Adrenal gland (tissue), 12 donors: ENCODE data around the gene MARK1. TPM values are rescaled to one million over a fixed set of nuclear protein-coding genes. Genes with fewer than 3 reads are reported as not detected.

Experiments used
- DNase-seq, 7 donors: peaks; one replicate each; pipeline ENCODE4 v3.0.0-alpha.2; 2019 to 2020
- H3K27ac ChIP-seq, 5 donors: fragments of 200-600 bp; sonication (generic) in 4 of 5; 1 replicate in 3 of 5; 2 replicates in 2 of 5; pipeline versions ENCODE4 v1.5.1 to v1.8.0; 2016 to 2020; ENCODE audit warnings: mild to moderate bottlenecking in 1 of 5
- H3K27me3 ChIP-seq: fragments of 200-600 bp; 2 replicates; pipeline ENCODE4 v1.8.0; 2021
- H3K36me3 ChIP-seq, 2 donors: fragments of 200-600 bp; replicated peaks in 1 of 2; 1 replicate in 1 of 2; 2 replicates in 1 of 2; pipeline versions ENCODE4 v1.5.1 to v1.8.0; 2018 to 2022
- H3K4me1 ChIP-seq, 2 donors: fragments of 200-600 bp; replicated peaks in 1 of 2; 1 replicate in 1 of 2; 2 replicates in 1 of 2; pipeline versions ENCODE4 v1.5.1 to v1.8.0; 2018 to 2021
- H3K4me3 ChIP-seq, 4 donors: fragments of 200-600 bp; sonication (generic) in 3 of 4; one replicate each; pipeline ENCODE4 v1.5.1; 2016 to 2018
- H3K9me3 ChIP-seq, 3 donors: fragments of 200-600 bp; sonication (generic) in 1 of 3; replicated peaks in 1 of 3; 1 replicate in 2 of 3; 2 replicates in 1 of 3; pipeline versions ENCODE4 v1.5.1 to v1.8.0; 2016 to 2021
- POLR2A ChIP-seq, 2 donors: fragments of 450-650 bp; IDR thresholded peaks; one replicate each; pipeline ENCODE4 v1.6.1; 2017; ENCODE audit warnings: antibody characterized with exemption in 2 of 2, mild to moderate bottlenecking in 2 of 2, moderate library complexity in 1 of 2
- WGBS, 4 donors: extraction: QIAGEN DNeasy Blood & Tissue Kit in 2 of 4; methylation state at CpG; one replicate each; pipeline versions ENCODE4 v1.1.5 to v1.1.7; 2013 to 2017; 5-methylcytosine and 5-hydroxymethylcytosine counted together
- intact Hi-C, 2 donors: fragments of 100-400 bp; cut with DNase I; formaldehyde crosslinking; loops; one replicate each; pipeline versions ENCODE4 v1.14.1 to v1.15.0; 2022 to 2023
- polyA plus RNA-seq, 3 donors: library from polyadenylated mRNA; stranded (reverse); fragments of 200-250 nt in 2 of 3; fragments of 350-450 nt in 1 of 3; fragmentation: Illumina TruSeq in 1 of 3; extraction: RNeasy Lipid Tissue Mini Kit (QIAGEN cat#74804) in 1 of 3; gene quantifications; one replicate each; pipeline ENCODE4 v1.2.3, GENCODE V29; 2013 to 2014
- total RNA-seq, 9 donors: library from RNA; depleted of rRNA in 4 of 9; stranded (reverse); fragments of >200 nt in 4 of 9; fragments of 120-200 nt in 1 of 9; fragmentation: NEBNext Ultra II Directional in 1 of 9; extraction: Animal tissue kit (Norgen Biotek cat#: 25700) in 1 of 9; gene quantifications; one replicate each; pipeline versions ENCODE4 v1.1.0 to v1.2.4, GENCODE V29; 2013 to 2023
- TF ChIP-seq, protein P1 (sequence below), 6 experiments: fragments of 450-650 bp in 4 of 6; fragments of 200-600 bp in 2 of 6; sonication (generic) in 1 of 6; IDR thresholded peaks; 1 replicate in 5 of 6; 2 replicates in 1 of 6; pipeline versions ENCODE4 v1.5.1 to v1.8.0; 2016 to 2021; ENCODE audit warnings: antibody characterized with exemption in 6 of 6, mild to moderate bottlenecking in 2 of 6, moderate library complexity in 1 of 6
- donor health status: healthy with polysubstance abuse.
- donor health status: Bipolar disorder and iron deficiency.
- donor health status: DM: yes; HTN: yes; CAD: no.
- donor health status: DM: no; HTN: no; CAD: no.
- donor health status: DM: no; HTN: no; CAD: no.
- donor health status: DM: yes; HTN: yes; CAD: no.

The MARK1 gene
- total and polyA plus RNA-seq, 12 donors, result 1.7 to 9.1 (median 3.9) TPM

DNA sequence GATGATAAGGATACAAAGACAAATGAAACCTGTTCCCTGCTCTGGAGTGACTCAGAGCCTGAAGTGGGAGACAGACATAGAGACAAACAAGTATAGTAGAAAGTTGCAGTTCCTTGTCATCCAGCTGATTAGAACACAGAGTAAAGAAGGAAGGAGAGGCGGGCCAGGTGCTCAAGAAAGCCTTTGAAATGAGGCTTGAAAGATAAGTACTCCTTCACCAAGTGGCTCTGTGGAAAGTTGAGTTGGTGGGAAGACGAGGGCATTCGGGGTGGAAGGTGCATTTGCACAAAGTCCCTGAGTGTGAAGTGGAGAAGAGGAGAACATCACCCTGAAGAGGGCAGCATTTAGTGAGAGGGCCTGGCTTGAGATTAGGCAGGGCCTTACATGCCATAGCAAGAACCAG, 17.0 kb downstream of the MARK1 start:
- intact Hi-C loops, result no loop called here
- TF ChIP-seq, protein P1, sequence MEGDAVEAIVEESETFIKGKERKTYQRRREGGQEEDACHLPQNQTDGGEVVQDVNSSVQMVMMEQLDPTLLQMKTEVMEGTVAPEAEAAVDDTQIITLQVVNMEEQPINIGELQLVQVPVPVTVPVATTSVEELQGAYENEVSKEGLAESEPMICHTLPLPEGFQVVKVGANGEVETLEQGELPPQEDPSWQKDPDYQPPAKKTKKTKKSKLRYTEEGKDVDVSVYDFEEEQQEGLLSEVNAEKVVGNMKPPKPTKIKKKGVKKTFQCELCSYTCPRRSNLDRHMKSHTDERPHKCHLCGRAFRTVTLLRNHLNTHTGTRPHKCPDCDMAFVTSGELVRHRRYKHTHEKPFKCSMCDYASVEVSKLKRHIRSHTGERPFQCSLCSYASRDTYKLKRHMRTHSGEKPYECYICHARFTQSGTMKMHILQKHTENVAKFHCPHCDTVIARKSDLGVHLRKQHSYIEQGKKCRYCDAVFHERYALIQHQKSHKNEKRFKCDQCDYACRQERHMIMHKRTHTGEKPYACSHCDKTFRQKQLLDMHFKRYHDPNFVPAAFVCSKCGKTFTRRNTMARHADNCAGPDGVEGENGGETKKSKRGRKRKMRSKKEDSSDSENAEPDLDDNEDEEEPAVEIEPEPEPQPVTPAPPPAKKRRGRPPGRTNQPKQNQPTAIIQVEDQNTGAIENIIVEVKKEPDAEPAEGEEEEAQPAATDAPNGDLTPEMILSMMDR (IDR thresholded peaks at IDR 0.05), result no peak
- TF ChIP-seq POLR2A (IDR thresholded peaks at IDR 0.05), result no peak
- Histone ChIP-seq H3K4me3 (no peak overlapping the region), H3K27me3 (no peaks in the 10 kb centered on the region), H3K36me3 (no peaks in the 10 kb centered on the region), H3K27ac (no peak overlapping the region), H3K4me1 (no peaks in the 10 kb centered on the region), H3K9me3 (no peaks in the 10 kb centered on the region)
- no peak for DNase-seq
- WGBS, 4 donors, result 93 to 99% (median 96%) methylated on average over 3 of the region's 3 CpGs

DNA sequence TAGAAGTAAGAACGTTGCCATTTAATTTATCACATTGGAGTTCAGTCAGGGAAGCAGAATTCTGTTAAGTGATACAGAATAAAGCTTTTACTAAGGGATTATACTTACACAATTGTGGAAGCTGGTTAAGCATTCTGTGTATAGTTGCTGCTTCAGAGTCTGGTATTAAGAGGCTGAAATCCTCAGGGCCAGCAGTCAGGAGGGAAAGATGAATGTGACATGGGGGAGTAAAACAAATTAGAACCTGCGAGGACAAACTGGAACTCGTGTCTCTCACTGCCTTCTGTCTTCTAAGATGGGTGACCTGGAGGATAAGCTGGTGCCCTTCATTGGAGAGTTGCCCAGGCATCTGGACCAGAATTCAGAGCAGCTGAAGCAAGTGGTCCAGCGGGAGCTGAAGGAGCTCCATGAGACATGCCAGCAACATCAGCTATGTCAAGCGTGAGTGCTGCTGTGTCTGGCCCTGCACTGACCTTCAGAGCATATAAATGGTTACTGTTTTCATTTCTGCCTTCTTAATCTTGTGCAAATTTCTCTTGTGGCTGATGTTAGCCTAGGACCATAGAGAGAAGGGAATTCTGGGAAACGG, 23.0 kb downstream of the MARK1 start:
- WGBS, 4 donors, result 59 to 73% (median 65%) methylated on average over 6 of the region's 6 CpGs

DNA sequence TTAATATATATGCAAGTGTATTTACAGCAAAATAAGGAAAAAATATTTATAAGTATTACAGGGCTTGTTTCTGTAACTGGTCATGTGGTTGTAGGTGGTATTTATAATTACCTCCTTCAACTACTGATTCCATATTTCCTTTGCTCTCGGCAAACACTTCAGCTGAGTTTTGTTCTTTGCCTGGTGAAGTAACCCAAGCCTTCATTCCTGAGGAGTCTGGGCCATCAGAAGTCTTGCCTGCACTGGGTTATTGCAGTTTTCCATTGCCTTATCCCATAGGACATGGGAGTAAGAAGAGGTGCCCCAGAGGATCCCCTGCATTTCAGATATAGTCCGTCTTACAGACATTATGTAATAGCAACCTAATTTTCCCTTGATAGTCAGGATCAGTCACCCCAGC, 23.8 kb downstream of the MARK1 start:
- Histone ChIP-seq H3K27me3 (no peaks in the 10 kb centered on the region), H3K4me1 (no peaks in the 10 kb centered on the region), H3K27ac (no peak overlapping the region), H3K9me3 (no peaks in the 10 kb centered on the region), H3K36me3 (no peaks in the 10 kb centered on the region), H3K4me3 (no peak overlapping the region)
- no peak for DNase-seq
- no peak for TF ChIP-seq POLR2A (IDR thresholded peaks at IDR 0.05)
- TF ChIP-seq, protein P1 (IDR thresholded peaks at IDR 0.05), result no peak
- intact Hi-C loops, result no loop called here
- 91 to 97% (median 94%) methylated on average over 2 of the region's 2 CpGs for WGBS, 4 donors

More for the DNA sequence above, 23.0 kb downstream of the MARK1 start:
- TF ChIP-seq, protein P1 (IDR thresholded peaks at IDR 0.05), result no peak
- TF ChIP-seq POLR2A (IDR thresholded peaks at IDR 0.05), result no peak
- Histone ChIP-seq H3K4me3 (no peak overlapping the region), H3K4me1 (no peaks in the 10 kb centered on the region), H3K36me3 (no peaks in the 10 kb centered on the region), H3K27ac (no peak overlapping the region), H3K27me3 (no peaks in the 10 kb centered on the region), H3K9me3 (no peaks in the 10 kb centered on the region)
- intact Hi-C loops, result no loop called here
- DNase-seq, result no peak

DNA sequence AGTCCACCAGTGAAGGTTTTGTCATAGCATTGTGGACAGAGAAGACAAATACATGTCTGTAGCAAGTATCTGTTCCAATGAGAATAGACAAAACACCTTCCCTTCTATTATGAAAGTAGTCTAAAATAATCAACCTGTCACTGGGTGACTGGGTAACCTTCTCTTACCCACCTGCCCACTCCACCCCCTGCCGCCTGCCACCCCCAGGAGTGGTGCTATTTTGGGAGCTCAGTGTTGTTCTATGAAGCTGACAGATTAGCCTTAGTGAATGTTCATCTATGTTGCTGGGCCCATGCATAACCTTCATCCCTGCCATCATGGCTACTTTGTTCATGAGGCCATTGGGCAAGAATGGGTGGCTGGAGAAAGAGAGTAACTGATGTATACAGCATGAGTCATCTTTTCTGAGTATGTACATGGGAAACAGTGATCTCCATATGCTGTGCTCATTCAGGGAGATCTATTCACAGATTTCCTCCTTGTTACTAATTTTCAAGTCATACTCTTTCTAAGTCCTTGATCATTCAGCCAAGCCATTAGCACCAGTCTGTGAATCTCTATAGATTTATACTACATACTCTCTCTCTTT, 24.8 kb downstream of the MARK1 start:
- intact Hi-C loops, result no loop called here
- Histone ChIP-seq H3K9me3 (no peaks in the 10 kb centered on the region), H3K27me3 (no peaks in the 10 kb centered on the region), H3K27ac (no peak overlapping the region), H3K4me1 (no peaks in the 10 kb centered on the region), H3K4me3 (no peak overlapping the region), H3K36me3 (no peaks in the 10 kb centered on the region)
- 93 to 100% (median 98%) methylated on average over 1 of the region's 1 CpG for WGBS, 4 donors
- TF ChIP-seq, protein P1 (IDR thresholded peaks at IDR 0.05), result no peak
- TF ChIP-seq POLR2A (IDR thresholded peaks at IDR 0.05), result no peak
- DNase-seq, result no peak
